HepG2 (cell line): Measurements from ENCODE around the gene GPR162. TPM values are rescaled to one million over a fixed set of nuclear protein-coding genes. Genes with fewer than 3 reads are reported as not detected.

Experiments
- CBX5 ChIP-seq: sonication (generic); formaldehyde crosslinking; IDR thresholded peaks from 2 replicates; pipeline ENCODE4 v1.4.0; 2020; ENCODE audit warnings: missing genetic modification reagents, borderline replicate concordance
- CHD4 ChIP-seq: fragments of 200-600 bp; sonication (generic); IDR thresholded peaks from 2 replicates; pipeline ENCODE4 v1.7.0; 2017; ENCODE audit warnings: mild to moderate bottlenecking, low read length, borderline replicate concordance
- CTCF ChIP-seq: sonication (generic); formaldehyde crosslinking; IDR thresholded peaks from 2 replicates; pipeline ENCODE4 v1.5.0; 2020; ENCODE audit warnings: mild to moderate bottlenecking, missing genetic modification reagents, moderate library complexity
- ETV5 ChIP-seq: IDR thresholded peaks from 2 replicates; pipeline ENCODE4 v1.6.1; 2018; ENCODE audit warnings: missing biosample characterization, missing genetic modification reagents, inconsistent platforms, borderline replicate concordance
- GTF2F1 ChIP-seq: fragments of 150-350 bp; IDR thresholded peaks from 2 replicates; pipeline ENCODE4 v1.6.1; 2014; ENCODE audit warnings: low read length
- IKZF5 ChIP-seq: IDR thresholded peaks from 2 replicates; pipeline ENCODE4 v1.6.1; 2018; ENCODE audit warnings: missing genetic modification reagents, mild to moderate bottlenecking, missing compliant biosample characterization
- MBD4 ChIP-seq: IDR thresholded peaks from 2 replicates; pipeline ENCODE4 v1.6.1; 2012; ENCODE audit warnings: low read length, inconsistent platforms, borderline replicate concordance
- MXI1 ChIP-seq: IDR thresholded peaks from 3 replicates; pipeline ENCODE4 v1.6.1; 2012; ENCODE audit warnings: low read depth, low read length, inconsistent platforms, borderline replicate concordance
- PCBP1 ChIP-seq: fragments of 200-400 bp; formaldehyde crosslinking; IDR thresholded peaks from 2 replicates; pipeline ENCODE4 v1.6.1; 2017; ENCODE audit warnings: mild to moderate bottlenecking, low read depth, low read length, borderline replicate concordance
- POGZ ChIP-seq: sonication (generic); formaldehyde crosslinking; IDR thresholded peaks from 2 replicates; pipeline ENCODE4 v1.4.0; 2020; ENCODE audit warnings: mild to moderate bottlenecking, missing genetic modification reagents
- SMAD1 ChIP-seq: sonication (generic); formaldehyde crosslinking; IDR thresholded peaks from 2 replicates; pipeline ENCODE4 v1.4.0; 2020; ENCODE audit warnings: missing genetic modification reagents, low read depth, mild to moderate bottlenecking, borderline replicate concordance
- TFE3 ChIP-seq: IDR thresholded peaks from 2 replicates; pipeline ENCODE4 v1.6.1; 2016
- YEATS2 ChIP-seq: sonication (generic); formaldehyde crosslinking; IDR thresholded peaks from 2 replicates; pipeline ENCODE4 v1.4.0; 2020; ENCODE audit warnings: missing genetic modification reagents, borderline replicate concordance
- ZBTB26 ChIP-seq: IDR thresholded peaks from 2 replicates; pipeline ENCODE4 v1.6.1; 2016; ENCODE audit warnings: missing compliant biosample characterization, missing genetic modification reagents, borderline replicate concordance
- ZBTB37 ChIP-seq: sonication (generic); formaldehyde crosslinking; IDR thresholded peaks from 2 replicates; pipeline ENCODE4 v1.4.0; 2020; ENCODE audit warnings: mild to moderate bottlenecking, missing genetic modification reagents
- ZFP62 ChIP-seq: sonication (generic); formaldehyde crosslinking; IDR thresholded peaks from 2 replicates; pipeline ENCODE4 v1.4.0; 2020; ENCODE audit warnings: missing genetic modification reagents
- ZFX ChIP-seq: sonication (generic); formaldehyde crosslinking; IDR thresholded peaks from 2 replicates; pipeline ENCODE4 v1.4.0; 2020; ENCODE audit warnings: mild to moderate bottlenecking, low read depth, missing genetic modification reagents, moderate library complexity
- ZNF12 ChIP-seq: sonication (generic); formaldehyde crosslinking; IDR thresholded peaks from 2 replicates; pipeline ENCODE4 v1.5.0; 2020; ENCODE audit warnings: missing genetic modification reagents
- ZNF337 ChIP-seq: sonication (generic); formaldehyde crosslinking; IDR thresholded peaks from 2 replicates; pipeline ENCODE4 v1.5.1; 2020; ENCODE audit warnings: missing genetic modification reagents, low read depth, mild to moderate bottlenecking, borderline replicate concordance
- ZNF431 ChIP-seq: sonication (generic); formaldehyde crosslinking; IDR thresholded peaks from 2 replicates; pipeline ENCODE4 v1.9.0; 2022; ENCODE audit warnings: missing genetic modification reagents, low read depth, mild to moderate bottlenecking, borderline replicate concordance
- ZNF740 ChIP-seq: sonication (generic); formaldehyde crosslinking; IDR thresholded peaks from 2 replicates; pipeline ENCODE4 v1.4.0; 2020; ENCODE audit warnings: missing genetic modification reagents
- polyA plus RNA-seq, 8 experiments: library from polyadenylated mRNA; depleted of rRNA in 3 of 8; stranded (reverse) in 7 of 8; unstranded in 1 of 8; fragments of >200 nt; fragmentation: Illumina TruSeq in 4 of 8; extraction: Trizol in 4 of 8; gene quantifications; 2 replicates each; pipeline versions ENCODE4 v1.2.1 to v1.2.3, GENCODE V29; 2011 to 2016; ENCODE audit warnings: low read depth in 4 of 8, missing spikeins in 1 of 8, mixed read lengths in 1 of 8; ENCODE audit not compliant: insufficient read depth in 1 of 8
- total RNA-seq, 5 experiments: library from RNA; depleted of rRNA; stranded (reverse); fragments of >200 nt; fragmentation: Illumina TruSeq; extraction: Trizol; gene quantifications; 2 replicates each; pipeline ENCODE4 v1.2.3, GENCODE V29; 2016; ENCODE audit warnings: low read depth in 1 of 5

Gene GPR162
- total and polyA plus RNA-seq, 2 of the 13 experiments (the other 11 are each of a cell fraction or from before 2014, with no cell fraction given), result 0.08 TPM; not detected in 1

- TF ChIP-seq IKZF5 (CRISPR knock-in tag) (0 out of 2 replicates have a peak, but pooled peaks have one; percentile 29), POGZ (CRISPR knock-in tag) (no peak), GTF2F1 (no peak), ZFP62 (CRISPR knock-in tag) (no peak), CTCF (CRISPR knock-in tag) (no peak), YEATS2 (CRISPR knock-in tag) (peak; percentile 27; the same call in 1 of the 2 replicates), MXI1 (peak; percentile 44; the same call in 1 of the 3 replicates), ZNF337 (no peak), ZFX (peak; percentile 24; the same call in 1 of the 2 replicates), ZBTB37 (CRISPR knock-in tag) (no peak), MBD4 (no peak), TFE3 (peak; percentile 81), SMAD1 (CRISPR knock-in tag) (0 out of 2 replicates have a peak, but pooled peaks have one; percentile 41), CHD4 (no peak), CBX5 (CRISPR knock-in tag) (no peak), ETV5 (CRISPR knock-in tag) (peak; percentile 10; the same call in 1 of the 2 replicates), ZNF431 (CRISPR knock-in tag) (no peak), PCBP1 (no peak), ZBTB26 (CRISPR knock-in tag) (no peak), ZNF12 (CRISPR knock-in tag) (no peak), ZNF740 (CRISPR knock-in tag) (no peak)
Measured at GRCh38 chr12:6827437-6827911, 5.9 kb downstream of the GPR162 start (continued).
